Suprapubic skin (tissue), 4 donors: ENCODE results near the gene NSD1.

Source experiments
- CTCF ChIP-seq, 2 donors: fragments of 200-600 bp in 1 of 2; fragments of 450-650 bp in 1 of 2; sonication (generic) in 1 of 2; IDR thresholded peaks; one replicate each; pipeline ENCODE4 v1.5.1; 2016 to 2019; ENCODE audit warnings: antibody characterized with exemption in 2 of 2, mild to moderate bottlenecking in 1 of 2, moderate library complexity in 1 of 2
- EP300 ChIP-seq: sonication (generic); formaldehyde crosslinking; IDR thresholded peaks from one replicate; pipeline ENCODE4 v1.6.1; 2017; ENCODE audit warnings: antibody characterized with exemption
- POLR2A ChIP-seq, 2 donors: fragments of 450-650 bp; IDR thresholded peaks; one replicate each; pipeline ENCODE4 v1.6.1; 2017; ENCODE audit warnings: antibody characterized with exemption in 2 of 2, mild to moderate bottlenecking in 2 of 2, moderate library complexity in 2 of 2
- POLR2AphosphoS5 ChIP-seq, 3 donors: sonication (generic); formaldehyde crosslinking; IDR thresholded peaks; one replicate each; pipeline ENCODE4 v1.6.1; 2017; ENCODE audit warnings: antibody characterized with exemption in 3 of 3

- no peak for TF ChIP-seq CTCF (IDR thresholded peaks at IDR 0.05)
- TF ChIP-seq POLR2A (IDR thresholded peaks at IDR 0.05): no peak
- TF ChIP-seq POLR2AphosphoS5 (IDR thresholded peaks at IDR 0.05): no peak
- no peak for TF ChIP-seq EP300
These were observed 20.6 kb downstream of the NSD1 start for GRCh38 chr5:177154003-177154643.
